NCI-H1105 treated with DMSO at 0.1 percent for 48 hours (cell line): Measurements from ENCODE around the gene OR5H1.
A peak's percentile ranks its signal among the peaks of the same experiment; 100 is the strongest.
"Not testable (repeated sequence)": the region's sequence is repeated elsewhere in the genome, so short reads cannot be mapped to it uniquely, and the experiment has no call there.

Source experiments
- DNase-seq: peaks from one replicate; lab custom pipeline; 2025; lab: John Stamatoyannopoulos, UW

Gene OR5H1

GRCh38 chr3:98130421-98130820 is at the start of gene OR5H1:
Gene OR5H1, plus strand, starts transcription at chr3:98130721. Its CDS starts 1,977 bp downstream, at chr3:98132698.
- DNase-seq, result no peak

DNA sequence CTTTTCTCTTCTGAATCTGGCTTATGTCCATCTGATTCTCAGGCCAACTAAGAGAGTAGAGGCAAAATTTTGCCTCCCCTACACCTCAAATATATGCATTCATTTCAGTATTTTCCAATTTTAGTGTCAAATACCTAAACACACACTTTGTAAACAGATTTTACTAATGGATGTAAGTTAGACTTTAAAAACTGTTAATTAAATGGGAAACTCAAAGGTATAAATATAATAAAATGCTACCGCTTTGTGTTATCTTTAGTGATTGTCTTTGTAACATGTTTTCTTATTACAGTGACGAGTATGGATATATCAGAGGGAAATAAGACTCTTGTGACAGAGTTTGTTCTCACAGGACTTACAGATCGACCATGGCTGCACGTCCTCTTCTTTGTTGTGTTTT is 43.6 kb upstream of the OR5H1 start, which contains the start of gene OR5AC2:
OR5AC2 (plus strand) TSS at position 301 of the 400 bp plus-strand sequence; CDS start at position 301, 0 bp downstream.
- no peak for DNase-seq

DNA sequence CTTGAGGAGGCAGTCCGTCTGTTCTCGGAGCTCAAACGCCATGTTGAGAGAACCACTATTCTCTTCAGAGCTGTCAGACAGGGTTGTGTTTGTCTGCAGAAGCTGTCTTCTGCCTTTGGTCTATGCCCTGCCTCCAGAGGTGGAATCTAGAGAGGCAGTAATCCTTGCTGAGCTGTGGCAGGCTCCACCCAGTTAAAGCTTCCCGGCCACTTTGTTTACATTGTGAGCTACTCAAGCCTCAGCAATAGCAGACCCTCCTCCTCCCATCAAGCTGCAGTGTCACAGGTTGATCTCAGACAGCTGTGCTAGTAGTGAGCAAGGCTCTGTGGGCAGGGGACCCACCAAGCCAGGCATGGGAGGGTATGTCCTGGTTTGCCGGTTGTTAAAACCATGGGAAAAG is 34.6 kb upstream of the OR5H1 start:
- DNase-seq, result peak; percentile 29

DNA sequence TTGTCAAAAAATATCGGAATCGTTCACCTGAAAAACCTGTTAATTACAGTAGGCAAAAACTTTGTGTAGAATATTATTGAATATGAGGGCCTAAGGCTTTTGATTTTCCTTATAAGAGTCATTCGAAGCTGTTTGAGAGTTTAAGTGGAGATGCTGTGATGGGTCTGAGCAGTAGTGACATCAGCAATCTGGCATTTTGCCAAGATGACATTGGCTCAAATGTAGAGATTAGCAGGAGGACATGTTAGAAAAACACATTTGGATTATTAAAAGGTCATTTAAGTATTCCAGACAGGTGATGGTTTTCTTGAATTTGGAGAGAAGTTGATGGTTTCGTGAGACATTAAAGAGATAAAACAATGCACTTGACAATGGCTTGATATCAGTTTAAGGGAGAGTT is 30.7 kb upstream of the OR5H1 start:
- no peak for DNase-seq

DNA sequence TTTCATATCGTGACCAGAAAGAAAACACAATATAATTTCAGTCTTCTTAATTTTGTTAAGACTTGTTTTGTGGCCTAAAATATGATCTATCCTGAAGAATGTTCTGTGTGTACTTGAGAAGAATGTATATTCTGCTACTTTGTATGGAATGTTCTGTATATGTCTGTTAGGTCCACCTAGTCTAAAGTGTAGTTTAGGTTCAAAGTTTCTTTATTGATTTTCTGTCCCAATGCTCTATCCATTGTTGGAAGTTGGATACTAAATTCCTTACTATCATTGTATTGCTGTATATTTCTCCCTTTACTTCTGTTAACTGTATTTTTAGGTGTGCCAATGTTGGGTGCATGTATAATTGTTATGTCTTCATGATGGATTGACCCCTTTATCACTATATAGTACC is 22.4 kb upstream of the OR5H1 start:
- no peak for DNase-seq

GRCh38 chr3:98109807-98110549 is 20.5 kb upstream of the OR5H1 start:
- DNase-seq, result no peak

GRCh38 chr3:98110550-98110908 is 20.0 kb upstream of the OR5H1 start:
- no peak for DNase-seq

DNA sequence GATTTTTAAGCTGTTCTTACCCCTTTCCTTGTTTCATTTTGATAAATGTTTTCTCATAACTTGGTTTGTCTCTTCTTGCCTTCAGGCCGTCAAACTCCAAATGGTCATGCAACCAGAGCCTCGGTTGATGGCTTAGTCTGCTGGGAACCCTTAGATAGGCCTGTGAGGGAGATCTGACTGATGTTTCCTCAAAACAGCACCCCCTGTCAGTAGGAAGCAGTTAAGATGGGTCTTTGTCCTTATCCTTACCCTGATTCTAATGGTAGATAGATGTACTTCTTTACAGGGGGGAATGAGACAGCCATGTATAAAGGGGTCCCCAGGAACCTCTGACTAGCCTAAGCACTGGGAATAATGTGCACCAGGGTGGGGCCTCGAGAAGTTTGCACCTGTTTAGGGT is 16.3 kb upstream of the OR5H1 start:
- no peak for DNase-seq

GRCh38 chr3:98115717-98116116 is 14.8 kb upstream of the OR5H1 start:
- no peak for DNase-seq

- peak; percentile 7 for DNase-seq
These were observed 6.1 kb downstream of the OR5H1 start for GRCh38 chr3:98136631-98137030.

- not testable (repeated sequence) for DNase-seq
These were observed 7.5 kb downstream of the OR5H1 start for GRCh38 chr3:98137826-98138557.

DNA sequence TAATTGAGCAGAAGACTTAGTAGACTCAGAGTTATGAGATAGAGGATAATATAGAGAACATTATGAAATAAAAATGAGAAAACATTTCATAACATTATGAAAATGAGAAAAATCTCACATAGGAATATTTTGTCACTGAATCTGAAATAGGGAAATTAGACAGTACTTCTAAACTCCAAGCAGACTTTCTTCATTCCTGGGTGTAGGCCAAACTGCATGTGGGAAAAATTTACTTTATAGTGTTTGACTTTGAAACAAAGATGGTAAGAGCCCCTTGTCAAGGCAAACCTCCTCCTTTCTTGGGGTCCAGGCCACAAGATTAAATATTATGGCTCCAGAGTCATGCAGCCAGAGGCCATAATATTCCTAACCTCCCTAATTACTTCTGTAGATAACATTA is 10.0 kb downstream of the OR5H1 start:
- DNase-seq, result no peak

GRCh38 chr3:98147179-98147578 is 16.7 kb downstream of the OR5H1 start, which contains the start of gene OR5H14:
Gene OR5H14, plus strand, starts transcription at chr3:98147479. Its CDS starts 1,907 bp downstream, at chr3:98149386.
- no peak for DNase-seq

DNA sequence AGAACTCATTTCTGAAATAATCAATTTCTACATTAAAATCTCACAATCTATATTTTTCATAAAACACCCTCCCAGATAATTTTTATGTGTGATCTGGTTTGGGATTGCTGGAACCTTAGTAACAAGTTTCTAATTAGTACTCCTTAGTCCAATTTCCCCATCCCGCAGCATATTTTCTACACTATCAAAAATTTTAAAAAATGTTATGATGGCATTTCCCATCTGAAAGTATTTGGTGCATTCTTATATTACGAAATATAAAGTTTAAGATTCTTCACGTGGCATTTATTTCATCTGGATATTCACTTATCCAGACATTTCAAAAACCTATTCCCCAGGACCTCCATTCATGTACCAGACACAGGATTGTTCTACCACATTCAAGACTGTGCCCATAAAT is 18.2 kb downstream of the OR5H1 start:
- DNase-seq, result no peak

DNA sequence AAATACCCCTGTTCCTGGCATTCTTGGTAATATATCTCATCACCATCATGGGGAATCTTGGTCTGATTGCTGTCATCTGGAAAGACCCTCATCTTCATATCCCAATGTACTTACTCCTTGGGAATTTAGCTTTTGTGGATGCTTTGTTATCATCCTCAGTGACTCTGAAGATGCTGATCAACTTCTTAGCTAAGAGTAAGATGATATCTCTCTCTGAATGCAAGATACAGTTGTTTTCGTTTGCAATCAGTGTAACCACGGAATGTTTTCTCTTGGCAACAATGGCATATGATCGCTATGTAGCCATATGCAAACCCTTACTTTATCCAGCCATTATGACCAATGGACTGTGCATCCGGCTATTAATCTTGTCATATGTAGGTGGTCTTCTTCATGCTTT is 18.9 kb downstream of the OR5H1 start:
- not testable (repeated sequence) for DNase-seq

- no peak for DNase-seq
These were observed 20.7 kb downstream of the OR5H1 start for GRCh38 chr3:98151241-98151640.

DNA sequence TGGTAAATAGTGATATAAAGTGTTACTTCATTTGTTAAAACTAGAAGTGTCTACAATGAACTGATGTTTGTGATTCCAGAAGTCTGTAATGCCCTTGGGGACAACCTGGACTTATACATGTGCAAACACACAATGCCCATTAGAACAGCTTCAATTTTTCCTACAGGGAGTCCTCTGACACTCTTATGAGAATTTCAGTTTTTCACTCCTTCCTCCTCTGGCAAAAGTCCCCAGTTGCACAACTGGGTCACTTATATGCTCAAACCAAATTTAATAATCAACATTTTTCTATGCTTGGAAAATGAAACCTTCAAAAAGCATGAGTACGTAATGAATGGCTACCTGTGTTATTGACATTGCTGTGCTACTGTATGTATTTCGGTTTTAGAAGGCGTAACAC is 35.9 kb downstream of the OR5H1 start, which contains the start of gene OR5H15:
OR5H15 (plus strand) TSS at position 301 of the 400 bp plus-strand sequence. CDS start 2,004 bp downstream, outside the sequence.
- no peak for DNase-seq

DNA sequence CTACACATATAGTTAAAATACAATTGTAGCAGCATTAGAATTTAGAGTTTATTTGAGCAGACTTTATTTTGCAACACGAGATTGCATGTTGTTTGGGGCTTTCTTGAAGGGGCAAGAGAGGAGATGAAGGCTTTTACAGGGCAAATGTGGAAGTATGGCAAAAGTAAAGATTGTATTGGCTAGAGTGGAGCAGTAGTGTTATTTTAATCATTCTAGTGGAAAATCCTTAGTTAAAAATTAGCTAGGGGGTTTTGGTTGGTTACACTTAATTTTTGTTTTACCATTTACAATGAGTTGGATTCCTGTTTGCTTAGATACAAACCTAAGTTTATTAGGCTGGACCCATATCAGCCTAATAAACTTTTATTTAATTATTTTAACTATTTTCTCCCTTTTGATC is 40.5 kb downstream of the OR5H1 start:
- DNase-seq, result no peak

DNA sequence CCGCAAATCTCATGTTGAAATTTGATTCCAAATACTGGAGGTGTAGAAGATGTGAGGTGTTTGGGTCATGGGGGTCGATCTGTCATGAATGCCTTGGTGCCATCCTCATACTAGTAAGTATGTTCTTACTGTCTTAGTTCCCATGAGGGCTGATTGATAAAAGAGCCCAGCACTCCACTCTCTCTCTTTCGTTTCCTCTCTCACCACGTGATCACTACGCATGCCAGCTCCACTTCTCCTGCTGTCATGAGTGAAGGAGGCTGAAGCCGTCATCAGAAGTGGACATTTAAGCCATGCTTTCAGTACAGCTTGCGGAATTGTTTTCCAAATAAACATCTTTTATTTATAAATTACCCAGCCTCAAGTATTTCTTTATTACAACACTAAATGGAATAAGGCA is 42.1 kb downstream of the OR5H1 start:
- DNase-seq, result no peak

DNA sequence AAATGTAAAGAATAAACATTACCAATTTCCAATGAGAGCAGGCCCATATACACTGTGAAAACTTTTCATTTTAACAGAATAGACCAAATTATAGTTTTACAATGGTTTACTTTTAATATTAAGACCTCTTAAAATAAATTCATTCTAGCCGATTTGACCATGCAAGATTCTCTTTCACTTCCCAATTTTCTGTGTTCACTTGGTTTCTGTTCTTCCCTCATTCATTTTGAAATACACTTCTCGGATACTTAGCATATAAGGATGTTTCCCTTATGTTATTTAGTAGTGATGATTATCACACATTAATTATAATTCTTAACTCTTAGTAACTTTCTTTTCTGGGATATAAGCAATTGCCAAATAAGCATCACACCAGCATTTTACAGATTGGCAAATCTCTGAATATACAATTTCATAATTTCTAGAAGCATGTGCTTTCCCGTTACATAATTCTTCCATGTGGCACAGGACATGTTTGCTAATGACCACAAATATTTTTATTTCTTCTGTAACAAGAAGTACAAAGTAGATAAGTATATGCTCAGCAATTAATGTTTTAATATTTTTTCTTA is 49.9 kb downstream of the OR5H1 start:
- no peak for DNase-seq

GRCh38 chr3:98182196-98182595 is 51.7 kb downstream of the OR5H1 start:
- no peak for DNase-seq

DNA sequence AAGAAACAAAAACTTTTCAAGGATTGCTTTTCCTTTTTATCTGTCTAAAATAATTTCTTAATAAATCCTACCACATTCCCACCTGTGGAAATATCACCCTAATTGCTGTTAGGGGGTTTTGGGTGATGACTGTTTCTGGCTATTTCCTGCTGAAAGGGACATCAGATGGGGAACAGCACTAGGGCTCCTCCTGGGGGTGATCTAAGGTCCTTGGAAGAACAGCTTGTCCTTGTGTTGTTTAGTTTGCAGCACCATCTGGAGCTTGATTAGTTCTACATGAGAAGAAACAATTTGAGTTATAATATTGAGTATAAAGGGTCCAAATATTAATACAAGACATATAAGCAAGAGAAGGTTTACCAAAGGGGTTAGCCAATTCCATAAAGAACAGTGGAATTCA is 54.7 kb downstream of the OR5H1 start:
- DNase-seq, result no peak
